HG03159 (cell line): ENCODE results near the gene TAOK3.
A peak's percentile ranks its signal among the peaks of the same experiment; 100 is the strongest.
"Not testable (repeated sequence)": the region's sequence is repeated elsewhere in the genome, so short reads cannot be mapped to it uniquely, and the experiment has no call there.

ENCODE experiments used
- ATAC-seq: cut with Tn5 transposase; IDR thresholded peaks from one replicate; pipeline ENCODE4 v1.9.1; 2021; ENCODE audit warnings: mild to moderate bottlenecking, moderate library complexity; ENCODE audit not compliant: unreplicated experiment

TAOK3 gene

DNA sequence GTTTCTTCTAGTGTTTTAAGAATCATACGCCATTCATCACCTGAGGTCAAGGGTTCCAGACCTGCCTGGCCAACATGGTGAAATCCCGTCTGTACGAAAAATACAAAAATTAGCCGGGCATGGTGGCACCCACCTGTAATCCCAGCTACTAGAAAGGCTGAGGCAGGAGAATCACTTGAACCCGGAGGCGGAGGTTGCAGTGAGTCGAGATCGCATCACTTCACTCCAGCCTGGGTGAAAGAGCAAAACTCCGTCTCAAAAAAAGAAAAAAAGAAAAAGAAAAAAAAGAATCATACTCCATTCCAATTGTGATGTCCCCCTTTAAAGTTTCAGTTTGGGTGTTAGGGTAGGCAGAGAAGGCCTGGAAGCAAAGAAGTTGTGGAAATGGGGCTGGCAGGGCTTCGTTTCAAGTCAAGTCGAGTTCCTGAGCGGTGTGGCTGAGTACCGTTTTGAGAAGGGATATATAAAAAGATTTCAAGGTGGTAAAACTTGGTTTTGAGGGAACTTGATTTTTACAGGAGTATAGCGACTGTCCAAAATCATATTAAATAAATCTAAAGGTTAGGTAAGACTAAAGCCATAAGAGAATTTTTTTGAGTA lies 1.5 kb upstream of the TAOK3 start:
- ATAC-seq: no peak

DNA sequence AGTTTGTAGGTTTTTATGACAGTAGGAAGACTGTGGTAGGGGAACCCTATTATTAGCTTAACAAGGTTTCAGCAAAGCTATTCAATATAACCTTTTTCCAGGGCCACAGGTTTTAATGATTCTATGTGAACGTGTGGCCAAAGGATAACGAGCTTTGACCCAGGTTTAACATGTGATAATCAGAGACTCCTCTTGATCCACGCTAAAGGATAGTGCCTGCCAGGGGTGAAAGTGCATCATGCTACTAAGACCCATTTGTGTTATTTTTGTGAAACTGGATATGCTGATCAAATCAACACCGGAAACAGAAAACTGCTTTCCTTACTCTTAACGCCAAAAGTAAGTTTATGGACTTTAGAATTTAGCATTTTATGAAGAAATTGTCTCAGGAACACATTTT lies 909 bp upstream of the TAOK3 start:
- no peak for ATAC-seq

DNA sequence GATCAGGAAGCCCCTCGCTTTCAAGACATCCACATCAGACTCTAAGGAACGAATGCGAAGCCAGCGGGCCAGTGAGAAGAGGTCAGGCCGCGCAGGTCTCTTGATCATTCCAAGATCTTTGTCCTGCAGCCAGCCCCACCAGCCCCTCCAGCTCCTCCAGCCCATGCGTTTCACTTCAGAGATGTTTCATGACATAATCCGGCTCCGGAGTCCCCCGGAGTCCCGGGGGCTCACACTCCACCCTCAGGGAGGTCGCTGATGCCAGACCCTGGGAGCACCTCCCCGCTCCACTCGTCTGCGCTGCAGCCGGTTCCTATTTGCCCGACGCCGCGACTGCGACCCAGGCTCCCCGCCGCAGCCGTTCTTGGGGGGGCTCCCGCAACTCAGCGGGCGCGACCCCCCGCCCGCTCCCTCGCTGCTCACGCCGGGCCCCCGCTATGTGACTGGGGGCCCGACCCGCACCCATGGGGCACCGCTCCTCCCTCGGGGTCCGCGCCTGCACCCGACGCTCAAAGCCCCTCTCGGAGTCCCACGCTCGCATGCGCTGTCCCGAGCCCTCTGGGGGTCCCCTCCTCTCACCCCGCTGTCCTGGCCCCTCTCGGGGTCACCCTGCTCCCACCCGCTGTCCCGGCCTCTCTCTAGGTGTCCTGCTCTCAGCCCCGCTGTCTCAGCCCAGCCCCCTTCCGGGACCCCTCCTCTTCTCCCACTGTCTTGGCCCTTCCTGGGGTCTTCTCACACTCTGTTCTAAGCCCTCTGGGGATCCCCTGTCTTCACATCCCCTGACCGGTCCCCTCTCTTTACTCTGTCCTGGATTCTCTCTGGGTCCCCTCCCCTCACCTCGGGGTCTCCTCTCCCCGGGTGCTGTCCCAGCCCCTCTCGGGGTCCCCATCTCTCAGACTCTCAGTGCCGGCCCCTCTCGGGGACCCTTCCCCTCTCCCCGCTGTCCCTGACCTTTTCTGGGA lies 1.1 kb downstream of the TAOK3 start:
- ATAC-seq: no peak

DNA sequence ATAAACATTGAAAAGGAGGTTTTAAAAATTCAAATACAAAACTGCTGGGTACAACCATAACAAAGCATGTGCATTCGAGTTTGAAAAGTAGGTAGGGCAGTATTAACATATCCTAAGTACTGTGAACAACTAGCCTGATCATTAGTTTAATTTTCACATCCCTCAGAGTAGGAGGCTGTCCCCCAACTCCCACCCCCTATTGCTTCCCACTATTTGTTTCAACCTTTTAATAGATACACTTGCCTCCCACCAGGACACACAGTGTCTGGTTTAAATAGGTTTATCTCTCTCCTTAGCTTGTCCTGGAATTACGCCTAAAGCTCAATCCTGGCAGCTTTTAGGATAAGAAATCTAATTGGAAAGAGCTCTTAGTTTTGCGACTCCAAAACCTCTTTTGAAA lies 2.1 kb downstream of the TAOK3 start:
- no peak for ATAC-seq

DNA sequence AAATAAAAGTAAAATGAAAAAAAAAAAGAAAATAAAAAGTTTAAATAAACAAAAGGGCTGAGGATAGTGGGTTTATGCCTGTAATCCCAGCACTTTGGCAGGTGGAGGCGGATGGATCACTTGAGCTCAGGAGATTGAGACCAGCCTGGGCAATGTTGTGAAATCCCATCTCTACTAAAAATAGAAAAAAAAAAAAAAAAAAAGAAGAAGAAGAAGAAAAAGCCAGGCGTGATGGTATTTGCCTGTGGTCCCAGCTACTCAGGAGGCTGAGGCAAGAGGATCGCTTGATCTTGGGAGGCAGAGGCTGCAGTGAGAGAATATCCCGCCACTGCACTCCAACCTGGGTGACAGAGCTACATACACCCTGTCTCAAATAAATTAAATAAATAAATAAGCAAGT lies 3.9 kb downstream of the TAOK3 start:
- no peak for ATAC-seq

- no peak for ATAC-seq
These were observed 10.8 kb downstream of the TAOK3 start for GRCh38 chr12:118361889-118362288.

DNA sequence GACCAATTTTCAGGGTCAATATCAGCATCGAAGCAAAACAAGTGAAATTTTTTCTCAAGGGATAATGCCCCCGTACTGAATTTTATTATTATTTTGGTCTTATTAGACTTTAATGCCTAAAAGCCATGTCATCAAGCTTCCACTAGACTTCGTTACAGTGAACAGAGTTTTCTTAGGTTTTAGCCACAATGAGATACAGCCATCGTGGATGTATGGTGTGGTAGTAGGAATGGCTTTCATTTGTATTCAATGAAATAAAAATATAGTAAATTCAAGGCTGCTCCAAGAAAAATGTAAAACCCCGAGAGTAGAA lies 11.7 kb downstream of the TAOK3 start:
- no peak for ATAC-seq

DNA sequence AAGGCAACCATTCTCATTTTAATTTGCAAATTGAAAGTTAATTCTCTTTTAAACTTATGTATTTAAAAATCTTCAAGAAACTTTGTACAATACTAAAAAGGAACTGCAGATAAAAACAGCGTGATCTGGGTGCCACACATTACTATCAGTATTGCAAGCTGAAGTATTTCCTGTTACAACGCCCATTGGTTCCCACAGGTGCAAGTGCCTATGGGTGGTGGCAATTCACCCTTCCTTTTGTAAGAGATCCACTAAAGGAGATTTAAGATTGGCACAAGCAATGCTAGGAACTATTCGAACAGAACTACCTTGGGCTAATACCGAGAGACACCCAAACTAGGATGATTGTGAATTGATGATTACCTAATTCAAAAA lies 13.2 kb downstream of the TAOK3 start:
- ATAC-seq: no peak

- ATAC-seq: no peak
These were observed 13.8 kb downstream of the TAOK3 start for GRCh38 chr12:118358612-118359540.

DNA sequence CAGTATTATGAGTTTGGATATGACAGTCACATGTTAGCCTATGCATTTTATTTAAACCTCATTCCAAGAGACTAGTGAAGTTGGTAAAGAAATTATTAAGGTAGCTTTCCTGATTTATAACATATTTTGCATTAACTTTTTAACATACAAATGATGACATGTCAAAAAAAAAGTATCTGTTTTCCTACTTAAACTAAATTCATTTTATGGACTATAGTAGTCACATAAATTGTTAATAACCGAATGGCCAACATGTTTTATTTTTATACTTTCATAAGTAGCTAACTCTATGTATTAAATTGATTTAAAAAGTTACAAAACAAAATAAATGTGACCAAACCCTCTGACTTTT lies 14.7 kb downstream of the TAOK3 start:
- ATAC-seq: no peak

DNA sequence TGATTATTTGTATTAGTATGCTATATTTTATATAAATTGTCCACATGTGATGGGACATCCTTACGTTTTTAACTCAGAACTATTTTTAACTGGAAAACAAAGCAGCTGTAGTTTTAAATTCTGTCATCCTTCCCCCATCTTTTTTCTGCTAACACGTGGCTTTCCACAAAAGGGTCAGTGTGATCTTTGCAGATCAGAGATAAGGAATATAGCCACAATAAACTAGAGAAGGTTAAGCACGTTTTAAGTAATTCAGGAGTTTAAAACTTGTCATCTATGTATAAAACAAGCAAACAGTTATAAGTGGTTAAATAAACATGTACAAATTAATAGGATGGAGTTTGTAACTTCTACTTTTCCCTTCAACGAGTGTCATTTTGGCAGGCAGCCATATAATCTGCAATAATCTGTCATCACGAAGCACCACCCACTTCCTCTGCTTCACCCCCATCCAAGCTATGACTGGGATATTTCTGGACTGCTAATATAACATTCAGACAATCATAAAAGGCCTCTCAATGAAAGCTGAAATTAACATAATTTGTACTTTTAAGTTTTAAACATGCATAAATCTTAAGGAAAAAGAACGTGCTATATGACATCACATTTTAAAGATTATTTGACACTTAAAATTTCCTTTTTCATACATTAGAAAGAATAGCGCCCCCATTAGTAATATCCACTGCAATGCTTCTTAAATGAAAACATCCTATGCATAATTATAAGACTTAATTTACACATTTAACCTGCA lies 15.3 kb downstream of the TAOK3 start:
- ATAC-seq: peak; percentile 65

- no peak for ATAC-seq
These were observed 15.9 kb downstream of the TAOK3 start for GRCh38 chr12:118356809-118357256.

GRCh38 chr12:118355843-118356242 lies 16.9 kb downstream of the TAOK3 start:
- ATAC-seq: no peak

- ATAC-seq: no peak
These were observed 17.8 kb downstream of the TAOK3 start for GRCh38 chr12:118354903-118355302.

DNA sequence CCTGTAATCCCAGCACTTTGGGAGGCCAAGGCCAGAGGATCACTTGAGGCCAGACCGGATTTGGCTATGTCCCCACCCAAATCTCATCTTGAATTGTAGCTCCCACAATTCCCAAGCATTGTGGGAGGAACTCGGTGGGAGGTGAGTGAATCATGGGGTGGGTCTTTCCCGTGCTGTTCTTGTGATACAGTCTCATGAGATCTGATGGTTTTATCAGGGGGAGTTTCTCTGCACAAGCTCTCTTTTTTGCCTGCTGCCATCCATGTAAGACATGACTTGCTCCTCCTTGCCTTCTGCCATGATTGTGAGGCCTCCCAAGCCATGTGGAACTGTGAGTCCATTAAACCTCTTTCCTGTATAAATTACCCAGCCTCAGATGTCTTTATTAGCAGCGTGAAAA lies 18.2 kb downstream of the TAOK3 start:
- not testable (repeated sequence) for ATAC-seq

- no peak for ATAC-seq
These were observed 19.0 kb downstream of the TAOK3 start for GRCh38 chr12:118353721-118354120.

- ATAC-seq: no peak
These were observed 21.7 kb downstream of the TAOK3 start for GRCh38 chr12:118350908-118351559.

GRCh38 chr12:118347916-118348315 lies 24.8 kb downstream of the TAOK3 start:
- ATAC-seq: no peak

GRCh38 chr12:118346895-118347294 lies 25.8 kb downstream of the TAOK3 start:
- peak; percentile 75 for ATAC-seq

DNA sequence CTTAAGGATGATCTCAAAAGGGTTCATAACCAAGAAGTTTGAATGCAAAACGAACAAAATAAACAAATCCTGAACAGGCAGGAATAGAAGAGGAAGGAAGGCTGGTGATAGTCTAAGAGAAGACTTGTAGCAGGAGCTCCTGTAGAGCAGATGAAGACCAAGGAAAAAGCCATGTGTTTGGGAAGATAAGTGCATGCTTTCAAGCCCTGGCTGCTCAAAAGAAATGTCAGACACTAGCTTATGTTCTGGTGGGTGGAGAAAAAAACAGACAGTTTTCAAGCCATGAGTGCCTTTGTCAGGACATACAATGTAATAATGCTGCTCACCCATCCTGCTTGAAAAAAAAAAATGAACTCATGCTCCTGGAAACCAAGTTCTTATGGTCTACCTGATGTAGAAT lies 27.4 kb downstream of the TAOK3 start:
- ATAC-seq: no peak
